Measurements from ENCODE around the gene DDI2. TPM values are rescaled to one million over a fixed set of nuclear protein-coding genes. Genes with fewer than 3 reads are reported as not detected.

Gene DDI2
- total RNA-seq, 1 donor from 2014 or later, result 26.1 TPM

GRCh38 chr1:15667362-15667761 is 50.1 kb downstream of the DDI2 start:
- no peak overlapping the region for H3K9ac ChIP-seq (ENCODE audit: low read length)
- no peak overlapping the region for H2AFZ ChIP-seq (ENCODE audit: low read depth, low read length)
- no peaks in the 10 kb centered on the region for H3K4me1 ChIP-seq (ENCODE audit: insufficient read depth, low read length)
- peaks cover 2% of the 10 kb centered on the region for H3K9me3 Mint-ChIP-seq (ENCODE audit: unreplicated experiment)
- peaks cover 7% of the 10 kb centered on the region for H3K4me1 Mint-ChIP-seq (ENCODE audit: low read depth, unreplicated experiment)
- H3K27ac Mint-ChIP-seq (ENCODE audit: unreplicated experiment), result no peak overlapping the region
- H3K79me2 ChIP-seq (ENCODE audit: insufficient read depth, low read length), result no peaks in the 10 kb centered on the region
- no peak overlapping the region for H3K4me2 ChIP-seq (ENCODE audit: low read length)
- H3K36me3 ChIP-seq (ENCODE audit: insufficient read depth, low read length), result no peaks in the 10 kb centered on the region
- H3K27ac ChIP-seq (ENCODE audit: low read depth, low read length), result no peak overlapping the region
- no peak for TF ChIP-seq EZH2 (IDR thresholded peaks at IDR 0.05; ENCODE audit: insufficient read depth, low read length)
- no peak for TF ChIP-seq CTCF (IDR thresholded peaks at IDR 0.05; ENCODE audit: insufficient read depth, low read depth, low read length)
- no peaks in the 10 kb centered on the region for H3K27me3 Mint-ChIP-seq (ENCODE audit: low read depth, unreplicated experiment)
- no peak overlapping the region for H3K4me3 ChIP-seq (ENCODE audit: insufficient read depth, low read depth, low read length)
- no peak for DNase-seq (ENCODE audit: low read depth)
- H3K9me3 ChIP-seq (ENCODE audit: insufficient read depth, low read depth, low read length), result no peaks in the 10 kb centered on the region
- H3K36me3 Mint-ChIP-seq (ENCODE audit: low read depth, unreplicated experiment), result peaks cover 7% of the 10 kb centered on the region
- FAIRE-seq, result no peak
- no peaks in the 10 kb centered on the region for H4K20me1 ChIP-seq (ENCODE audit: insufficient read depth, low read length)
- H3K27me3 ChIP-seq (ENCODE audit: insufficient read depth, low read length), result no peaks in the 10 kb centered on the region
- peak overlapping the region; percentile 58 for H3K4me3 Mint-ChIP-seq (ENCODE audit: unreplicated experiment)

- no peak overlapping the region for H3K4me3 Mint-ChIP-seq (ENCODE audit: unreplicated experiment)
- Histone ChIP-seq H3K36me3 (ENCODE audit: insufficient read depth, low read length) (no peaks in the 10 kb centered on the region), H3K9me3 (ENCODE audit: insufficient read depth, low read depth, low read length) (no peaks in the 10 kb centered on the region), H3K27me3 (ENCODE audit: insufficient read depth, low read length) (no peaks in the 10 kb centered on the region), H2AFZ (ENCODE audit: low read depth, low read length) (no peak overlapping the region), H4K20me1 (ENCODE audit: insufficient read depth, low read length) (no peaks in the 10 kb centered on the region), H3K4me2 (ENCODE audit: low read length) (no peak overlapping the region), H3K4me1 (ENCODE audit: insufficient read depth, low read length) (no peaks in the 10 kb centered on the region), H3K79me2 (ENCODE audit: insufficient read depth, low read length) (no peaks in the 10 kb centered on the region), H3K9ac (ENCODE audit: low read length) (no peak overlapping the region), H3K27ac (ENCODE audit: low read depth, low read length) (no peak overlapping the region), H3K4me3 (ENCODE audit: insufficient read depth, low read depth, low read length) (no peak overlapping the region)
- H3K36me3 Mint-ChIP-seq (ENCODE audit: low read depth, unreplicated experiment), result peaks cover 2% of the 10 kb centered on the region
- H3K9me3 Mint-ChIP-seq (ENCODE audit: unreplicated experiment), result peaks cover 2% of the 10 kb centered on the region
- FAIRE-seq, result no peak
- no peaks in the 10 kb centered on the region for H3K27me3 Mint-ChIP-seq (ENCODE audit: low read depth, unreplicated experiment)
- no peak overlapping the region for H3K27ac Mint-ChIP-seq (ENCODE audit: unreplicated experiment)
- H3K4me1 Mint-ChIP-seq (ENCODE audit: low read depth, unreplicated experiment), result peaks cover 7% of the 10 kb centered on the region
- TF ChIP-seq CTCF (IDR thresholded peaks at IDR 0.05; ENCODE audit: insufficient read depth, low read depth, low read length) (no peak), EZH2 (IDR thresholded peaks at IDR 0.05; ENCODE audit: insufficient read depth, low read length) (no peak)
- no peak for DNase-seq (ENCODE audit: low read depth)
Observed at GRCh38 chr1:15668089-15668754, 51.0 kb downstream of the DDI2 start.

GRCh38 chr1:15669074-15669473 is 51.8 kb downstream of the DDI2 start:
- peaks cover 2% of the 10 kb centered on the region for H3K9me3 Mint-ChIP-seq (ENCODE audit: unreplicated experiment)
- Histone ChIP-seq H3K27me3 (ENCODE audit: insufficient read depth, low read length) (no peaks in the 10 kb centered on the region), H3K4me1 (ENCODE audit: insufficient read depth, low read length) (no peaks in the 10 kb centered on the region), H4K20me1 (ENCODE audit: insufficient read depth, low read length) (no peaks in the 10 kb centered on the region), H3K4me2 (ENCODE audit: low read length) (no peak overlapping the region), H3K9ac (ENCODE audit: low read length) (no peak overlapping the region), H3K36me3 (ENCODE audit: insufficient read depth, low read length) (no peaks in the 10 kb centered on the region), H2AFZ (ENCODE audit: low read depth, low read length) (no peak overlapping the region), H3K79me2 (ENCODE audit: insufficient read depth, low read length) (no peaks in the 10 kb centered on the region), H3K4me3 (ENCODE audit: insufficient read depth, low read depth, low read length) (no peak overlapping the region), H3K9me3 (ENCODE audit: insufficient read depth, low read depth, low read length) (no peaks in the 10 kb centered on the region), H3K27ac (ENCODE audit: low read depth, low read length) (no peak overlapping the region)
- no peak overlapping the region for H3K27ac Mint-ChIP-seq (ENCODE audit: unreplicated experiment)
- peaks cover 7% of the 10 kb centered on the region for H3K4me1 Mint-ChIP-seq (ENCODE audit: low read depth, unreplicated experiment)
- no peak for FAIRE-seq
- H3K36me3 Mint-ChIP-seq (ENCODE audit: low read depth, unreplicated experiment), result peaks cover 1% of the 10 kb centered on the region
- no peak overlapping the region for H3K4me3 Mint-ChIP-seq (ENCODE audit: unreplicated experiment)
- H3K27me3 Mint-ChIP-seq (ENCODE audit: low read depth, unreplicated experiment), result no peaks in the 10 kb centered on the region
- no peak for DNase-seq (ENCODE audit: low read depth)
- TF ChIP-seq EZH2 (IDR thresholded peaks at IDR 0.05; ENCODE audit: insufficient read depth, low read length), result no peak
- no peak for TF ChIP-seq CTCF (IDR thresholded peaks at IDR 0.05; ENCODE audit: insufficient read depth, low read depth, low read length)
